Measurements from ENCODE around the gene UGT2B28.
"Not testable (repeated sequence)": the region's sequence is repeated elsewhere in the genome, so short reads cannot be mapped to it uniquely, and the experiment has no call there.

Gene UGT2B28

GRCh38 chr4:69343558-69344420, 63.5 kb downstream of the UGT2B28 start:
- DNase-seq (ENCODE audit: low read depth in 2 of 2) = not testable (repeated sequence)
